Measurements from ENCODE around the gene EWSR1. TPM values are rescaled to one million over a fixed set of nuclear protein-coding genes. Genes with fewer than 3 reads are reported as not detected.
A peak's percentile ranks its signal among the peaks of the same experiment; 100 is the strongest.

Gene EWSR1
- total RNA-seq, 2 experiments from 2014 or later, result 292 to 309 TPM

DNA sequence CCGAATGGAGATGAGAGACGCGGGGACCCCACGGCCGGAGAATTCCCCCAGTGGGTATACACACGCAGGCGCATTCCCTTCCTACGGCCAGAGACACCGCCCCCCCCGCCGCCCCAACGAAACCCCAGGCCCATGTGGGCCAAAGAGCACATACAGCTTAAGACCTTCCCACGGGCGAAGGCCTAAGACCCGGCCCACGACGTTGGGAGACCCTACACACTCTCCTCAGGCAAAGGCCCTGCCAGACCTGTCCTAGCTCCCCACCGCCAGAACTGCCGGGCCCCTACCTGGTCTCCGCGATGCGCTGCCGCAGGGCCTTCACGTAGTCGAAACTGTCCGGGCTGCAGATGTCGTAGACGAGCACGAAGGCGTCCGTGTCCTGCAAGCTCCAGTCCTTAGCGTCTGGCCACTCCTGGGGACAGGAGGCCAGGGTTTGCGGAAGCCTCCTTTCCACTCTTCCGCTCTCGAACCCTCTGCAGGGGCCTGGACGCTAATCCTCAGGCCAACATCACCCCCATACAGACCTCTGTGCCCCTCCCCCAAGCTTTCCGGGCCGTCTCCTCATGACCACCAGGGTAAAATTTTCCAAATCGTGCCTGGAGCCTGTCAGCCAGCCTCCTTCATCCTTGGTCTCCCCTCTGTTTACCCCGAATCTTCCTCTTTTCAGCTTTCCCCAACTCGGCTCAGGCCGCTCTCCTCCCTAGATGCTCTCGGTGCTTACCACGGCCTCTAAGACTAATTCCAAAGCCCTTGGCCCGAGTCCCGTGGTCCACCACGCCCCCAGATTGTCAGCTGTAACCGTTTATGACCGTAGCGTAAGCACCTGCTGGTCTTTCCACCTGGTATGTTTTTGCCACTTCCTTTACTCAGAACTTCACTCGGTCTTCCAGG is 45.8 kb downstream of the EWSR1 start:
- H3K4me3 Mint-ChIP-seq, result peak overlapping the region; percentile 72
- POLR2A ChIA-PET, result no interaction called here
- peaks cover 19% of the 10 kb centered on the region for H3K4me1 Mint-ChIP-seq (ENCODE audit: low read depth)
- H3K36me3 Mint-ChIP-seq (ENCODE audit: low read depth), result no peaks in the 10 kb centered on the region
- peaks cover 42% of the 10 kb centered on the region for H3K4me1 ChIP-seq (ENCODE audit: insufficient read depth, low read length)
- intact Hi-C loops (cut with DNase I, micrococcal nuclease), result no loop called here
- H3K27me3 Mint-ChIP-seq, result peaks cover 48% of the 10 kb centered on the region
- H3K27ac ChIP-seq (ENCODE audit: low read depth in 1 of 2, low read length in 2 of 2), result no peak overlapping the region
- TF ChIP-seq CTCF (IDR thresholded peaks at IDR 0.05), result no peak
- H3K4me3 ChIP-seq (ENCODE audit: low read length), result no peak overlapping the region
- DNase-seq (peak in 1 of 14 experiments; percentile 22), ATAC-seq (ENCODE audit: poor library complexity) (no peak)
- H3K36me3 ChIP-seq (ENCODE audit: insufficient read depth, low read length), result no peaks in the 10 kb centered on the region
- H3K9me3 ChIP-seq (ENCODE audit: control insufficient read depth in 1 of 2, insufficient read depth in 1 of 2, low read length in 2 of 2), result peaks cover 0 to 11% of the 10 kb centered on the region in 2 experiments
- CTCF ChIA-PET, result interaction anchor here (0.6 kb wide), 1 partner anchor 564 kb away, joined by 3 read pairs; no protein-coding TSS in a partner anchor
- H3K27me3 ChIP-seq (ENCODE audit: control insufficient read depth in 1 of 2, insufficient read depth in 2 of 2, low read length in 2 of 2), result peaks cover 37 to 52% of the 10 kb centered on the region in 2 experiments
- H3K9me3 Mint-ChIP-seq, result no peaks in the 10 kb centered on the region
- H3K27ac Mint-ChIP-seq, result no peak overlapping the region

DNA sequence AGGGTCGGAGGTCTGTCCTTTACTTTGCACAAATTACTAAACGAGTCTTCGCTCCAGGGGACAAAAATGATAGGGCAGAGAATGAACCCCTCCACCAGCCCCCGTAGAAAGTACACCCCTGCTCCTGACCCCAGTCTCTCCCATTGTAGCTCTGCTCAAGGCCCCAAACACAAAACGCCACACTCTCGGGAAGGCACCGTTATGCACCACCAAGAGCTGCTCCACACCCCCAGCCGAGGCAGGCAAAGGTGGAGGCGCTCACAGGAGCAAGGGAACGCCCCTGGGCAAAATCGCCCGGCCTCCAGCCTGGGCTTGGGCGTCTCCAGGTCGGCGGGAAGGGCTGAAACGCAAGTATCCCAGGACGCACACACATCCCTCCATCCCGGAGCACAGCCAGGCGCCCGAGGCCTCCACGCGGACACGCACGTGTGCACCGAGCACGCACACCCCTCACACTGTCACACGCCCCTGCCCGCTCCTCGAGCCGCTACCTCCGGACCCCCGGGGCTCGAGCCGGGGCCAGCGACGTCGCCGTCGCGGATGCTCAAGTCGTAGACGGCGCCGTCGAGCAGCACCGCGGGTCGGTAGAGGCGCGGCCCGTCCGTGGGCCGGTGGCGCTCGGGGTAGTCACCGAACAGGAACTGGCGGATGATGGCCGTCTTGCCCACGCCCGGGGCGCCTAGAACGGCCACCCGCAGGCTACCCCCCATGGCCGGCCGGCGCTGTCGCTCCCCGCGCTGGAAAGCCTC is 46.6 kb downstream of the EWSR1 start:
- H3K9me3 Mint-ChIP-seq, result no peaks in the 10 kb centered on the region
- H3K36me3 ChIP-seq (ENCODE audit: insufficient read depth, low read length), result no peaks in the 10 kb centered on the region
- DNase-seq, result no peak
- intact Hi-C loops (cut with DNase I, micrococcal nuclease), result no loop called here
- H3K4me1 ChIP-seq (ENCODE audit: insufficient read depth, low read length), result peaks cover 34% of the 10 kb centered on the region
- peaks cover 48% of the 10 kb centered on the region for H3K27me3 Mint-ChIP-seq
- peaks cover 19% of the 10 kb centered on the region for H3K4me1 Mint-ChIP-seq (ENCODE audit: low read depth)
- H3K27ac ChIP-seq (ENCODE audit: low read depth in 1 of 2, low read length in 2 of 2), result no peak overlapping the region
- no peaks in the 10 kb centered on the region for H3K36me3 Mint-ChIP-seq (ENCODE audit: low read depth)
- no peak overlapping the region for H3K27ac Mint-ChIP-seq
- ChIA-PET POLR2A (no interaction called here), CTCF (no interaction called here)
- peaks cover 0 to 9% of the 10 kb centered on the region in 2 experiments for H3K9me3 ChIP-seq (ENCODE audit: control insufficient read depth in 1 of 2, insufficient read depth in 1 of 2, low read length in 2 of 2)
- H3K27me3 ChIP-seq (ENCODE audit: control insufficient read depth in 1 of 2, insufficient read depth in 2 of 2, low read length in 2 of 2), result peaks cover 37 to 52% of the 10 kb centered on the region in 2 experiments
- no peak for ATAC-seq (ENCODE audit: poor library complexity)
- H3K4me3 Mint-ChIP-seq, result peak overlapping the region; percentile 72
- no peak for TF ChIP-seq CTCF (IDR thresholded peaks at IDR 0.05)
- no peak overlapping the region for H3K4me3 ChIP-seq (ENCODE audit: low read length)

GRCh38 chr22:29315286-29316140 is 47.4 kb downstream of the EWSR1 start, which contains the start of gene RASL10A:
Gene RASL10A, minus strand, starts transcription at chr22:29315697. Its CDS starts 451 bp downstream, at chr22:29315246.
- Histone ChIP-seq H3K9me3 (ENCODE audit: control insufficient read depth in 1 of 2, insufficient read depth in 1 of 2, low read length in 2 of 2) (peaks cover 0 to 9% of the 10 kb centered on the region in 2 experiments), H3K27ac (ENCODE audit: low read depth in 1 of 2, low read length in 2 of 2) (no peak within 1 kb of the TSS), H3K4me3 (ENCODE audit: low read length) (no peak within 1 kb of the TSS), H3K27me3 (ENCODE audit: control insufficient read depth in 1 of 2, insufficient read depth in 2 of 2, low read length in 2 of 2) (peaks cover 37 to 52% of the 10 kb centered on the region in 2 experiments), H3K36me3 (ENCODE audit: insufficient read depth, low read length) (no peaks in the 10 kb centered on the region), H3K4me1 (ENCODE audit: insufficient read depth, low read length) (peaks cover 30% of the 10 kb centered on the region)
- Mint-ChIP-seq H3K36me3 (ENCODE audit: low read depth) (no peaks in the 10 kb centered on the region), H3K9me3 (no peaks in the 10 kb centered on the region), H3K27ac (no peak within 1 kb of the TSS), H3K4me3 (peak within 1 kb of the TSS; percentile 72), H3K4me1 (ENCODE audit: low read depth) (peaks cover 19% of the 10 kb centered on the region), H3K27me3 (peaks cover 48% of the 10 kb centered on the region)
- DNase-seq, result no peak
- TF ChIP-seq CTCF (IDR thresholded peaks at IDR 0.05), result no peak
- ATAC-seq (ENCODE audit: poor library complexity), result peak; percentile 7
- intact Hi-C loops (cut with DNase I, micrococcal nuclease), result no loop called here
- ChIA-PET POLR2A (no interaction called here), CTCF (no interaction called here)

Measured in CD4-positive, alpha-beta T cell (primary cell).